NCI-H2107 treated with DMSO at 0.1 percent for 48 hours (cell line): ENCODE measurements around the gene FZD10.

Experiments used
- DNase-seq: peaks from one replicate; lab custom pipeline; 2025; ENCODE audit not compliant: unreplicated experiment; lab: John Stamatoyannopoulos, UW

Gene FZD10

DNA sequence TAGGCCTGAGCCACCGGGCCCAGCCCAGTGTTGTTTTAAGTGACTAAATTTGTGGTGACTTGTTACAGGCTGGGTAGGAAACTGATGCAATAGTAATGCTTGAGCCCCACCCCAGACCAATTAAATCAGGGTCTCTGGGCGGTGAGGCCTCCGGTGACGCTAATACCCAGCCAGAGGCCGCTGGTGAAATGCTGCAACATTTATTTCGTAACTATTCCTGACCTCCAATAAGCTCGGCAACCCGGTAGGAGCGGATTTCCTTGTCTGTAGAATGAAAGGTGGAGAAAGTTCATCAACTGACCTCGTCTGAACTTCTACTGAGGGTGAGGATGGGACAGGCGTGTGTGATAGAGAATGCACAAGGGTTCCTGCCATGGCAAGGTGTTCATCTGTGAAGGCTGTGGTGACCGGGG, 42.3 kb downstream of the FZD10 start:
- DNase-seq, result no peak

DNA sequence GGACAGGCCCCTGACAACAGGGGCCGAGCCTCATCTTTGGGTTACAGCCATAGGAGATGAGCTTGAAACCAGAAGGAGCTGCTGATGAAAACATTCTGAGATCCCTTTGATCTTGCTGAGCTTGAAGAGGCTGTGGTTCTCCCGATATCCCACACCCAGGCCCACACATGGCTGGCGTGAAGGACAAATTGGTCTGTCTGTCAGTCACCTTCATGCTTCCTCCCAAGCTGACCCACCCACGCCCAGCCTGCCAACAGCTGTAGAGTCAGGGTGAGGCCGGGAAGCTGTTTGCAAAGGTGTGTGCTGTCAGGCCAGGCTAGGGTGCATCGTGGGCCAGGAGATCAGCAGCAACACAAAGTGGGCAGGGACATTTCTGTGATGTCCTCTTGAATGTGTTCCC, 43.2 kb downstream of the FZD10 start:
- no peak for DNase-seq

DNA sequence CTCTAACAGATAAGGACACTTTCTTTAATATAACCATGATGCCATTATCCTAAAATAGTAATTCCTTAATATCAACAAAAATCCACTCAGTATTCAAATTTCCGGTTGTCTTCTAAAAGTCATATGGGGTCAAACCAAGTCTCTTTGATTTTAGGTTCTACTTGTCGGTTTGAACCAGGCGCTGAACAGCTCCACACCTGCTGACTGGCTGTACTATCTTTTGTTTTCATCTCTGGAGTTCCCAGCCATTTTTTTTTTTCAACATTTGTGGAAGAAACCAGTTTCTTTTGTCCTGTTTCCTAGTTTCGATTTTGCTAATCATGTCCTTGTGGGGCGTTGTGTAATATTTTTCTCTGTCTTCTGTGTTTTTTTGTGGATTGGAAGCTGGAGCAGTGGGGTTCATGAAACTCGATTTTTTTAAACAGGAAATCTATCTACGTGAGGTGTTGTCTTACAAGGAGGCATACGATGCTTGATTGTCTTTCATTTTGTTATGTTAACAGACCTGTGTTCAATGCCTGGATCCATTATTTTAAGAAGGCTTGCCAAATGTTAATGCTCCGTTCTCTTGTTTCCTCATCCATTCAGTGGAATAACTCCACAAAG, 50.2 kb downstream of the FZD10 start:
- no peak for DNase-seq

DNA sequence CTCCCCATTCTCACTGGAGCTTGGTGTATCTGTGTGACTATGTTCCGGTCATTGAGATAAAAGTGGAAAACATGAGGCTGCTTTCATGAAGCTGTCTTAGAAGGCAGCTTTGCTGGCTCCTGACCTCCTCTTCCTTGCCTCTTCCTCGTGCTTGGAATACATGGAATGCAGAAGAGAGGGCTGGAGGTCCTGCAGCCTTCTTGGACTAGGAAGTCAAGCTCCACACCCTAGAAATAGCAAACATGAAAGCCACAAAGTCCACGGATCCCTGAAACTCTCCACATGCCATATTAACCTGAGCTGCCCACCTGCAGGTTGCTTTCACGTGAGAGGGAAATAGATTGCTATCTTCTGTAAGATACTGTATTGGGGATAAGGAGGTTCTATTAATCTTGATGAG, 51.0 kb downstream of the FZD10 start:
- no peak for DNase-seq

DNA sequence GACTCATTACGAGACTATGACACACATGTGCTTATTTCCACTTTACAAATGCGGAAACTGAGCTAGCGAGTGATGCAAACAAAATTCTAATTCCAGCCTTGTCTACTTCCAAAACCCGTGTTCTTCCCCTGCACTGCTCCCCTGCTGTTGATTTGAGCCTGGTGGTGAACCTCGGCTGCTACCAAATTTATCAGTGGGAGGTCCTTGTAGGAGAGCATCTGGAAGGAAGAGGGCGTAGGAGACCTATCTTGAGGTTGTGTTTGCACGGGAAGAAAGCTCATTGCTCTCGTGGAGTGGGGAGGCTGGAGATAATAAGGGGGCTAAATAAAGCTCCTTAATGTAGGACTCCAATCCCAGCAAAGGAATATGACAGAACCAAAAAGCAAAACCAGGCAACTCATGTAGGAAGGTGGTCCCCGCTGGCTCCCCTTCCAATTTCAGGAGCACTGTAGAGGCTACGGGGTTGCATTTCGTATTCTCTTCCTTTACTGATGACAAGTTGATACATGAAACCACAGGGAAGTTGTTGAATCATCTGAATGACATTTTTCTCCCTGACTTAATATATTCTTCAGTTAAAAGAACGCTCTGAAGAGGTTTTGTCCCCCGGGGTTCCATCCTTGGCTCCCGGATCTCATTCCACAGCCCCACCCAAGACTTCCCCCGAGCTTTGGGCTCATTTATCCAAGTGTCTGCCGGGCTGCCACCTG, 52.6 kb downstream of the FZD10 start:
- DNase-seq, result no peak
